ENCODE measurements around the gene RARS2.

RARS2 gene

DNA sequence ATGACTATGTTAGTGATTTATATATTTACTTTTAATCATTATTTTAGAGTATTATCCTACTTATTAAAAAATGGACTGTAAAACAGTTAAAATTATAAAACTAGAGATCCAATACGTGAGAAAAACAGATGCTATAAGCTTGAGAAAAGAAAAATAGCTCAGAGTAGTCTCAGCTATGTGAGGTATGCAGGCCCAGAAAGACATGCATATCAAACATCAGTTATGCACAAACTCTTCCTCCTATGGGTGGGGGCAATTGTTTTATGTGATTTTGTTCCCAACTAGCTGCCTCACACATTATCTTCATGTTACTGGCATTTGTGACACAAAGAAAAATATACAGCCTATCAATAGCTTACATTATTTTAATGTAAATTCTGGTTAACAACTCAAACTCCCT is 28.8 kb downstream of the RARS2 start:
- TF ChIP-seq, protein P1, sequence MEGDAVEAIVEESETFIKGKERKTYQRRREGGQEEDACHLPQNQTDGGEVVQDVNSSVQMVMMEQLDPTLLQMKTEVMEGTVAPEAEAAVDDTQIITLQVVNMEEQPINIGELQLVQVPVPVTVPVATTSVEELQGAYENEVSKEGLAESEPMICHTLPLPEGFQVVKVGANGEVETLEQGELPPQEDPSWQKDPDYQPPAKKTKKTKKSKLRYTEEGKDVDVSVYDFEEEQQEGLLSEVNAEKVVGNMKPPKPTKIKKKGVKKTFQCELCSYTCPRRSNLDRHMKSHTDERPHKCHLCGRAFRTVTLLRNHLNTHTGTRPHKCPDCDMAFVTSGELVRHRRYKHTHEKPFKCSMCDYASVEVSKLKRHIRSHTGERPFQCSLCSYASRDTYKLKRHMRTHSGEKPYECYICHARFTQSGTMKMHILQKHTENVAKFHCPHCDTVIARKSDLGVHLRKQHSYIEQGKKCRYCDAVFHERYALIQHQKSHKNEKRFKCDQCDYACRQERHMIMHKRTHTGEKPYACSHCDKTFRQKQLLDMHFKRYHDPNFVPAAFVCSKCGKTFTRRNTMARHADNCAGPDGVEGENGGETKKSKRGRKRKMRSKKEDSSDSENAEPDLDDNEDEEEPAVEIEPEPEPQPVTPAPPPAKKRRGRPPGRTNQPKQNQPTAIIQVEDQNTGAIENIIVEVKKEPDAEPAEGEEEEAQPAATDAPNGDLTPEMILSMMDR (IDR thresholded peaks at IDR 0.05; ENCODE audit: low read depth, low read length, missing control alignments), result no peak
- DNase-seq (ENCODE audit: low read depth), result no peak

DNA sequence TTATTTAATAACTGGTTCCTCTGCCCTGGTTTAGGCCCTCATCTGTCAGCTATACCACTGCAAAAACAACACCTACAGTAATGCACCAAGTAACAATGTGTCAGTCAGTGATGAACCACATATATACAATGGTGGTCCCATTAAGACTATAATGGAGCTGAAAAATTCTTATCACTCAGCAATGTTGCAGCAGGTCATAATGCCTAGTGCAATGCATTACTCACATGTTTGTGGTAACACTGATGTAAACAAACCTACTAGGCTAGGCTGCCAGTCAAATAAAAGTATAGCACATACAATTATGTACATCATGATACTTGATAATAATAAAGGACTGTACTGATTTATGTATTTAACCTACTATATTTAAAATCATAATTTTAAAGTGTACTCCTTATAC is 31.3 kb downstream of the RARS2 start:
- DNase-seq (ENCODE audit: low read depth), result no peak
- TF ChIP-seq, protein P1 (IDR thresholded peaks at IDR 0.05; ENCODE audit: low read depth, low read length, missing control alignments), result no peak
- in situ Hi-C loops (cut with HindIII; ENCODE audit: low sequenced_read_pairs), result no loop called here
- no peak overlapping the region for H3K4me3 ChIP-seq (ENCODE audit: low read depth, low read length)

More for the DNA sequence above, 28.8 kb downstream of the RARS2 start:
- in situ Hi-C loops (cut with HindIII; ENCODE audit: low sequenced_read_pairs), result no loop called here
- H3K4me3 ChIP-seq (ENCODE audit: low read depth, low read length), result no peak overlapping the region

DNA sequence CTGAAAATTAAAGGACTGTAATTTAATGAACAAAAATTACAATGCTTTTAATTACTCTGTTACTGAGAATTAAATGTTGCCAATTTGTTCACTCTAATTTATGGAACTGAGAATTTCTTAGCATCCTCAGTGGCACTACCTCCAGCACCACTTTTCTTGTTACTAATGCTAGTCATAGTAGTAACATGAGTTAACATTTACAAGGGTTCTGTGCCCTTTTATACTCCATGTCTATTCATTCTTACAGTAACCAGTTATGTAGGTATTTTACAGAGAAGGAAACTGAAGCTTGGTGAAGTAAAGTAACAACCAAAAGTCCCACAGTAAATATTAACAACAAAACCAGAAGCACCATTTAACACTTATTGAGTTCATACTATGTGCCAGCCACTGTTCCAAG is 34.3 kb downstream of the RARS2 start:
- no peak overlapping the region for H3K4me3 ChIP-seq (ENCODE audit: low read depth, low read length)
- DNase-seq (ENCODE audit: low read depth), result no peak
- in situ Hi-C loops (cut with HindIII; ENCODE audit: low sequenced_read_pairs), result no loop called here
- TF ChIP-seq, protein P1 (IDR thresholded peaks at IDR 0.05; ENCODE audit: low read depth, low read length, missing control alignments), result no peak

DNA sequence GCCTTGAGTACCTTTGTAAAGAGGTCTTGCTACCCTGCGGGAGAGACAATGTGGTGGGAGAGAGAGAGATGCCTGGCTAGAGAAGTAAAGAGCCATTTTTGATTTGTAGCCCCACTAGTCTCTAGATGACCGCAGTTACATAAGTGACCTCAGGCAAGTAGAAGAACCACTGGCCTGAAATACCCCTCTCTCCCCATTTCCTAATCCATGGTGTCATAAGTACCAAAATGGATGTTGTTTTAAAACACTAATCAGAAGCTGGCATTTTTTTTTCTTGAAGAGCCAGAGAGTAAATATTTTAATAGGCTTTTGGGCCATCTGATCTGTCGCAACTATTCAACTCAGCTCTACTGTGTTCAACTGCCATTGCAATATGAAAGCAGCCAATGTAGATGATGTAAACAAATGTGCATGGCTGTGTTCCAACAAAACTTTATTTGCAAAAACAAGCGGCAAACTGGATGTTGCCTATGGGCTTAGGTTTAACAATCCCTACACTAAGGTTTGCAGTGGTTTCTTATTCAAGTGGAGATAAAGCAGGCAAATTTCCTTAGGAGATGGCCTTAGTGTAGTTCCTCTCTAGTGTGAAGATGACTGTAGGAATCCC is 36.5 kb downstream of the RARS2 start:
- in situ Hi-C loops (cut with HindIII; ENCODE audit: low sequenced_read_pairs), result no loop called here
- no peak for DNase-seq (ENCODE audit: low read depth)
- no peak overlapping the region for H3K4me3 ChIP-seq (ENCODE audit: low read depth, low read length)
- TF ChIP-seq, protein P1 (IDR thresholded peaks at IDR 0.05; ENCODE audit: low read depth, low read length, missing control alignments), result no peak

DNA sequence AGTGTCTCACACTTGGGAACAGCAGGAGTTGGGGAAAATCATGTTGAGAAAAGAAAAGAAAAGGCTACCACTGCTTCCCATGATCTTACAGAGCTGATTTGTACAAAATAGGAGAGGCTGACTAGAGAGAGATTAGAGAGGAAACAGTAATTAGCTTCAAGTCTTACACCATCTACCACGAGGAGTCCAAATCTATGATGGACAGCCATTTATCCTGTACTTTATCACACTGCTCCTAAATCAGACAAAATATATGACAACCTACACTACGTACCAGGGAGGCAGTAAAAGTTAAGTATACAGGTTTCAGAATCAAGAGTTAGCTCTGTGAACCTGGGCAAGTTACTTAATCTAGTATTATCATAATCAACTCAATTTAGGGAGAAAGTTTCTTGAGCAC is 38.0 kb downstream of the RARS2 start:
- TF ChIP-seq, protein P1 (IDR thresholded peaks at IDR 0.05; ENCODE audit: low read depth, low read length, missing control alignments), result no peak

DNA sequence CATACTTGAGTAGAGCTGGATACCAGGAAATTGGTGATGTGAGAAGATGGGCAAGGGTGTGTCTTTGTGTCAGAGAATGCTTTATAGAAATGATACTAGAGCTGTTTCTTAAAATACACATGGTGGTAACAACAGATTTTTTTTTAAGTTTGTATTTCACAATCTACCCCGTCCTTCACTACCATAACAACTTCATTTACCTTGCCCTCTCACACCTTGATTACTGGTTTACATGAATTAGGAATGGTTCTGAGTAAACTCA is 45.4 kb downstream of the RARS2 start:
- in situ Hi-C loops (cut with HindIII; ENCODE audit: low sequenced_read_pairs), result no loop called here
- DNase-seq (ENCODE audit: low read depth), result no peak
- TF ChIP-seq, protein P1 (IDR thresholded peaks at IDR 0.05; ENCODE audit: low read depth, low read length, missing control alignments), result no peak
- H3K4me3 ChIP-seq (ENCODE audit: low read depth, low read length), result no peak overlapping the region

More for the DNA sequence above, 38.0 kb downstream of the RARS2 start:
- H3K4me3 ChIP-seq (ENCODE audit: low read depth, low read length), result no peak overlapping the region
- DNase-seq (ENCODE audit: low read depth), result no peak
- in situ Hi-C loops (cut with HindIII; ENCODE audit: low sequenced_read_pairs), result no loop called here

All from astrocyte of the cerebellum (primary cell).